ENCODE results near the gene SAG.

DNA sequence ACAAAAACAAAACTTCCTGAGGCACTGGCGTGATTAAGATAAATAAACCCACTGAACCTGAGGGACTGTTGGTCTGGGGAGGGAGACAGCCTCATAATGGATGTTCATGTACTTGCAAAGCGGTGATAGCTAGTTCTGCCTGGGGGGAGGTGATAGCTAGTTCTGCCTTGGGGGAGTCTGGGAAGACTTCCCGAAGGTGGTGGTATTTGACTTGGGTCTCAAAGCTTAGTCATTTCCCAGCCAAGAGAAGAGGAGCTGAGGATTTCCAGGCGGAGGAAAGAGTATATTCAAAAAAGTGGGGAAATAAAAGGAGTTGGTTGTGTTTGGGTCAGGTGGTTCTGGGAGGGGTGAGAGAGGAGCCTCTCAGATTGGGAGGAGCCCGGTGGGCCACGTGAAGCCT is 71.4 kb downstream of the SAG start:
- no peak for TF ChIP-seq POLR2A (IDR thresholded peaks at IDR 0.05)
- TF ChIP-seq, protein P1, sequence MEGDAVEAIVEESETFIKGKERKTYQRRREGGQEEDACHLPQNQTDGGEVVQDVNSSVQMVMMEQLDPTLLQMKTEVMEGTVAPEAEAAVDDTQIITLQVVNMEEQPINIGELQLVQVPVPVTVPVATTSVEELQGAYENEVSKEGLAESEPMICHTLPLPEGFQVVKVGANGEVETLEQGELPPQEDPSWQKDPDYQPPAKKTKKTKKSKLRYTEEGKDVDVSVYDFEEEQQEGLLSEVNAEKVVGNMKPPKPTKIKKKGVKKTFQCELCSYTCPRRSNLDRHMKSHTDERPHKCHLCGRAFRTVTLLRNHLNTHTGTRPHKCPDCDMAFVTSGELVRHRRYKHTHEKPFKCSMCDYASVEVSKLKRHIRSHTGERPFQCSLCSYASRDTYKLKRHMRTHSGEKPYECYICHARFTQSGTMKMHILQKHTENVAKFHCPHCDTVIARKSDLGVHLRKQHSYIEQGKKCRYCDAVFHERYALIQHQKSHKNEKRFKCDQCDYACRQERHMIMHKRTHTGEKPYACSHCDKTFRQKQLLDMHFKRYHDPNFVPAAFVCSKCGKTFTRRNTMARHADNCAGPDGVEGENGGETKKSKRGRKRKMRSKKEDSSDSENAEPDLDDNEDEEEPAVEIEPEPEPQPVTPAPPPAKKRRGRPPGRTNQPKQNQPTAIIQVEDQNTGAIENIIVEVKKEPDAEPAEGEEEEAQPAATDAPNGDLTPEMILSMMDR (IDR thresholded peaks at IDR 0.05) = no peak

All from transverse colon (tissue), 3 donors.